NCI-H82 (cell line): Measurements from ENCODE around the gene ALK.

Source experiments
- DNase-seq: peaks from one replicate; lab custom pipeline; 2025; lab: John Stamatoyannopoulos, UW

Gene ALK

GRCh38 chr2:29606104-29607037 is 315.0 kb downstream of the ALK start:
- DNase-seq, result peak; percentile 37

- DNase-seq, result no peak
Observed at GRCh38 chr2:29603341-29603740, 318.0 kb downstream of the ALK start.

DNA sequence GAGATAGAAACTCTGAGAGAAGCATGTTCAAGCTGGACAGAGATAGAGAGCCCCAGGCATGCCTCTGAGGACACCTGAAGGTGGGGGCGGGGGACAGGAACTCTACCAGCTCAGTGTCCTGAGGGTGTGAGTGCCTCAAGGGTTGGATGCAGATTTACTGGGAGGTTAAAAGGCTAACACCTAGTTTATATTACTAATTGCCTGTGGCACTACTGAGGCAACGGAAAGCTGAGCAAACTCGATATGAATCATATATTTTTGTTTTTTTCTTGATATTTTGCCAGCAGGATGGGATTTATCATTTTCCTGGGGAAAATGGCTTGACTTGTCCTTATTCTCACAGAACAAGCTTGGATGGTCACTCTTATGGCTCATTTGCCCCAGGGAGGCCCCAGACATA is 319.5 kb downstream of the ALK start:
- DNase-seq, result no peak

GRCh38 chr2:29601321-29601720 is 320.1 kb downstream of the ALK start:
- no peak for DNase-seq

GRCh38 chr2:29599946-29600345 is 321.4 kb downstream of the ALK start:
- DNase-seq, result no peak

DNA sequence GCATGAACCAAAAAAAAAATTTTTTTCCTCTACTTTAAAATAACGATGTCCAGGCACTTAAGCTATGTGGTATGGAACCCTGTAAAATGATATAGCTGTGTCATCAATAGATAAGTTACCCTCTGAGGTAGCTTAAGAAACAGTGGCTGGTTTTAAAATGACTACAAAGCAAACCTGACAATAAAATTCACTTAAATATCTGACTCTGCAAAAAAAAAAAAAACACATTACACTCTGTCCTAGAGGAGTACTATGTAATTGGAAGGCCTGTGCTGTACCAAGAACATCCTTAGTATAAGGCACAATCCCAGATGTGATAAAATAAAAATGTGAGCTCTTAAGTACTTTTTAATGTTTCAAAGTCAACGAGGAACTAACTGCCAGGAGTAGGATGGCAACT is 322.4 kb downstream of the ALK start:
- DNase-seq, result no peak

GRCh38 chr2:29597035-29597434 is 324.4 kb downstream of the ALK start:
- no peak for DNase-seq

DNA sequence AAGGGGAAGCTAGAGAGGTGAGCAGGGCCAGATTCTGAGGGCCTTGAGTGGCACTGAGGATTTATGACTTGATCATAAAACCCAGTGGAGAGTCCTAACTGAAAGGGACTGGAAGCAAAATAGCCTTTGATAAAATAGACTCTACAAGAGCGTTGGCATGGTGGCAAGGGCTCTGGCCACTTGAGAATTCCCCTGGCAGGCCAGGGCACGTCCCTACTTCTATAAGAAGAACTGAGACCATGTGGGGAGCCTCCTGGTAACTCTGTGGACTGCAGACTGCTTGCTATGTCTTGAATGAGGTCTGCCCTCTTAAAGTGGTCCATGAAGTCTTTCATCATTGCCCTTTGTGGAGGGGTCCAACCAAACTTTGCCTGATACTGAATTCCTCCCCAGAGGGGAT is 324.8 kb downstream of the ALK start:
- no peak for DNase-seq

DNA sequence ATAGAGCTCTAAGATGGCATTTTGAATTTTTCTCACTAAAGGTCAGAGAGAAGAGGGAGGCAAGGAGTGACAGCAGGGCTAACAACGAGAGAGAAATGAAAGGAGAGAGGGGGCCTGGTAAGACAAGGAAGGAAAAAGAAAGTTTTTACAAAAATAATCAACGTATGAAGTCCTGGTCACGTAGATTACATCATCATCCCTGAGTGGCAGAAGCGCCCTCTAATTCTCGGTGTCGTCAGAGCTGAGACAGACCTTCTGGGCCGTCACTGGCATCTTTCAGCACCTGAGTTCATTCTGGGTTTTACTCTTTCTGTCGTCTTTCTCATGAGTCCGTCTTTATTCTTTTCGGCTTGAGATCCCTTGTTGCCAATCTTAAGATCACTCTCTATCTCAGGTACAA is 329.8 kb downstream of the ALK start:
- DNase-seq, result no peak

DNA sequence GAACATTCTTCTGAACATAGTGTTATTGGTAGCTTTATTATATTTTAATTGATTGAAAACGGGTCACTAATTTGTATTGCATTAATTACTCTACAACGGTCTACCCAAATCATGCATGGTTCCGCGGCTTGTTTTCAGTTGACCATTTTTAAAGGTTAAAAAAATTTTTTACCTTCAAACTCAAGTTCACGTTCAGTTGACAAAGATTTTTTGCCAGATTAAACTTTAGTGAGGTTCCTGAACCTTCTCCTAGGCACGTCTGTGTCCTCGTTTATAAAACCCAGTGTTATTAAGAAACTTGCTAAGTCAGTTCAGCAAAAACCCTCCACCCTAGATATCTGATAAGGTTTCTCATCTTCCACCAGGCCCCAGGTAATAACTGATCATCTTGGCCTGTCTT is 331.2 kb downstream of the ALK start:
- no peak for DNase-seq

GRCh38 chr2:29589440-29590103 is 331.8 kb downstream of the ALK start:
- DNase-seq, result no peak

DNA sequence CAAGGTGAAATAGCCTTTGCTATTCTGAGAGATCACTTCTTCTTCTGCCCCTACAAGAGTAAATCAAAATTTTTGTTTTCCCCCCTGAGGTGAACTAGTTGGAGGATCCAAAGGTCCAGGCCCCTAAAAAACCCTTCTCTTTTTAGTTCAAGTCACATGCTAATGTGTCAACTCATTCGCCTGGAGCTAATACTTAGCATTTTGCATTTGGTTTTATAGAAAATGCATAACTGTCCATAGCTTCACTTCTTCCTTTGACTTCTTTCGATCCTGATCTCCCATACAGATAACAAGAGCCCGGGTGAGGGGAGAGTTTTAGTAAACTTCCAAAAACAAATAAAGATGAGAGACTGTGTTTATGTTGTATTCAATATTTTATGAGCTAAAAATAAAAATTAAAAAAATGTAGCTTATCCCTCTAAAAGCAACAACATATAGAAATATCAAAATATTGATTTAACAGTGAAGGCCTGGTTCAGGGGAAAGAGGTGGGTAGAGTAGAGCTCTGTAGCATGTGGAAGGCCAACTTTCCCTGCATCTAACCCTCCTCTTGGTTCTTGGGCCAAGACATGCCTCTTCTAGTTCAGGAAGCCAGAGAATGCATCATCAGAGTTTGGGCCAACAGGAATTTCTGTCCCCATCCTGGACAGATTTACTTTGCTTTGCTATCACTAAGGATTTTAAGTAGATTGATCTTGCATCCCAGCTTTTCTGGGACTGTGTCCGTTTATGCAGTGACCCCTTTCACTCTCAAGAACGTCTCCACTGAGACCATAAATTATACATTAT is 333.8 kb downstream of the ALK start:
- no peak for DNase-seq

DNA sequence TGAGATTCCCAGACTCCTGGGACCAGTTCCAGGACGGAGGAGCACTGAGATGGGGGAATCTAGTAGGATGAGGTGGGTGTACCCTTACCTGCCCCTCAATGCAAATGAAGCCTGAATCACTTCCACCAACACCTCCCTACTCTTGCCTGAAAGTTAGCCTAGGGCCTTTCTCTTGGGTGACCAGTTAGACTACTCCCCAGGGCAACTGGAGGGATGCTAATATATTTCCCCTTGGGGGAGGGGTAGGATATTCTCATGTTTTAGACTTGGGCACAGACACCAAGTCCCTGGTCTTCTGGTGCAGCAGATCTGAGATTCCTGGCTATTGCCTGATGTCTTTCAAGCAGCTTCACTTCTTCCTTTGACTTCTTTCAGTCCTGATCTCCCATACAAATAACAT is 334.5 kb downstream of the ALK start:
- no peak for DNase-seq

- DNase-seq, result peak; percentile 48
Observed at GRCh38 chr2:29583548-29584156, 337.7 kb downstream of the ALK start.

DNA sequence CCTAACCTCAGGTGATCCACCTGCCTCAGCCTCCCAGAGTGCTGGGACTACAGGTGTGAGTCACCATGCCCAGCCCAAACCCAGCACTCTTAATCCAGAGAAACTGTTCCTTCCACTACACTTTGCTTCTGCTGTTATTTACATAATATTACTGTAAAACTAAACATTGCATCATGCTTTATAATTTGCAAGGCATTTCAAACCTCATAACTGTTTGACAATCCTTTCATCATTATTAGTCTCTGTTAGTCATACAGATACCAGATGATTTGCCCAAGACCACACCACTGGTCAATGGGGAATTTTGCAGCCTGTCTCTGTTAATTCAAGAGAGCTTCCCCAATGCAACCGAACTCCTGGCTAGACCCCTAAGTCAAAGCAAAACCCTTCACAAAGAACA is 338.3 kb downstream of the ALK start:
- DNase-seq, result no peak

- no peak for DNase-seq
Observed at GRCh38 chr2:29582062-29582461, 339.3 kb downstream of the ALK start.

DNA sequence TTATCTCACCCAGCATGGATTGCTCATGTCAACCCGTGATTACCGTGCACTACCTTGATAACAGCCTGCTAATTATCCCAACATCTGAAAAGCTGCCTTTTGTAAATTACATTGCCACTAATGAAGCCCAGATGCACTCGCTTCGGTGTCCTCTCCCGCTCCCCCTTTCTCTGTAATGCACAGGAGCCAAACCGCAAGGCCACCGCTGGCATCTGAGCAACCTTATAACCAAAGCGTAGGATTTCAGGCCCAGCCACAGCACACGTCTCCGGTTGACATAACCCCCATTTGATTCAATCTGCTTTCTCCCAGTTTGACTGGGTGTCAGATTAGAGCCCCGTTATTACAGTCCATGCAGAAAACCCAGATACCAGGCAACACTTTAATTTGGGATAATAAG is 341.2 kb downstream of the ALK start:
- peak; percentile 14 for DNase-seq

- DNase-seq, result no peak
Observed at GRCh38 chr2:29579495-29580169, 341.8 kb downstream of the ALK start.

DNA sequence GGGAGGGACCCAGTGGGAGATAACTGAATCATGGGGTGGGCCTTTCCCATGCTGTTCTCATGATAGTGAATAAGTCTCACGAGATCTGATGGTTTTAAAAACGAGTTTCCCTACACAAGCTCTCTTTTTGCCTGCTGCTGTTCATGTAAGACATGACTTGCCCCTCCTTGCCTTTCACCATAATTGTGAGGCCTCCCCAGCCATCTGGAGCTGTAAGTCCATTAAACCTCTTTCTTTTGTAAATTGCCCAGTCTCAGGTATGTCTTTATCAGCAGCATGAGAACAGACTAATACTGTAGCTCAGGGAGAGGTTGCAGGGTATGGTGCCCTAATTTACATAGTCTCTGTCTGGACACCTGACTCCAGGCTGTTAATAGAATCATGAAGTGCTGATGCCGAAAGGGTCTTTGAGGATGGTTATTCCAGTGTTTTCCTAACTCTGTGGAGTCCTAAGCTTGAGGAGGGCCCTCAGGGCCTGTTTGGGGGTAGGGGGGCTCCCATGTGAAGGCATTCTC is 343.2 kb downstream of the ALK start:
- peak; percentile 49 for DNase-seq

- DNase-seq, result peak; percentile 25
Observed at GRCh38 chr2:29576231-29576630, 345.2 kb downstream of the ALK start.

GRCh38 chr2:29575370-29575890 is 346.0 kb downstream of the ALK start:
- no peak for DNase-seq
